ENCODE data around the gene LAMA2.
A peak's percentile ranks its signal among the peaks of the same experiment; 100 is the strongest.

The LAMA2 gene

GRCh38 chr6:129368076-129368475 is 485.1 kb downstream of the LAMA2 start:
- Histone ChIP-seq H3K4me3 (ENCODE audit: low read length) (no peak overlapping the region), H3K9ac (ENCODE audit: low read length) (no peak overlapping the region), H3F3A (ENCODE audit: insufficient read depth, low read length) (no peaks in the 10 kb centered on the region), H3K36me3 (replicated peaks; ENCODE audit: insufficient read depth, low read length) (no peaks in the 10 kb centered on the region), H2AFZ (ENCODE audit: low read length) (no peak overlapping the region), H3K27ac (ENCODE audit: low read length) (no peak overlapping the region), H3K27me3 (replicated peaks; ENCODE audit: insufficient read depth, low read length) (no peaks in the 10 kb centered on the region), H3K4me1 (ENCODE audit: low read length) (no peaks in the 10 kb centered on the region), H3K4me2 (ENCODE audit: low read depth, low read length) (no peak overlapping the region), H3K9me2 (replicated peaks; ENCODE audit: insufficient read depth, low read length) (no peaks in the 10 kb centered on the region), H3K9me3 (replicated peaks; ENCODE audit: insufficient read depth, low read length) (no peaks in the 10 kb centered on the region), H3K79me2 (ENCODE audit: low read length) (no peaks in the 10 kb centered on the region), H4K20me1 (ENCODE audit: insufficient read depth, low read length) (no peaks in the 10 kb centered on the region)
- no peak for DNase-seq
- no peak for TF ChIP-seq EZH2phosphoT487 (IDR thresholded peaks at IDR 0.05; ENCODE audit: low read length)
- TF ChIP-seq CTCF (IDR thresholded peaks at IDR 0.05; ENCODE audit: low read length): no peak
- no peak for TF ChIP-seq EZH2 (optimal IDR thresholded peaks at IDR 0.05; ENCODE audit: low read depth, low read length)

GRCh38 chr6:129368970-129369369 is 486.0 kb downstream of the LAMA2 start:
- H3K27me3 ChIP-seq (replicated peaks; ENCODE audit: insufficient read depth, low read length): no peaks in the 10 kb centered on the region
- H3K36me3 ChIP-seq (replicated peaks; ENCODE audit: insufficient read depth, low read length): no peaks in the 10 kb centered on the region
- DNase-seq: no peak
- no peak overlapping the region for H3K4me2 ChIP-seq (ENCODE audit: low read depth, low read length)
- H3K27ac ChIP-seq (ENCODE audit: low read length): no peak overlapping the region
- TF ChIP-seq CTCF (IDR thresholded peaks at IDR 0.05; ENCODE audit: low read length) (no peak), EZH2phosphoT487 (IDR thresholded peaks at IDR 0.05; ENCODE audit: low read length) (no peak), EZH2 (optimal IDR thresholded peaks at IDR 0.05; ENCODE audit: low read depth, low read length) (no peak)
- H3K9me2 ChIP-seq (replicated peaks; ENCODE audit: insufficient read depth, low read length): no peaks in the 10 kb centered on the region
- no peak overlapping the region for H2AFZ ChIP-seq (ENCODE audit: low read length)
- no peaks in the 10 kb centered on the region for H4K20me1 ChIP-seq (ENCODE audit: insufficient read depth, low read length)
- H3K4me1 ChIP-seq (ENCODE audit: low read length): no peaks in the 10 kb centered on the region
- H3K4me3 ChIP-seq (ENCODE audit: low read length): no peak overlapping the region
- H3K9ac ChIP-seq (ENCODE audit: low read length): no peak overlapping the region
- H3K9me3 ChIP-seq (replicated peaks; ENCODE audit: insufficient read depth, low read length): no peaks in the 10 kb centered on the region
- no peaks in the 10 kb centered on the region for H3F3A ChIP-seq (ENCODE audit: insufficient read depth, low read length)
- no peaks in the 10 kb centered on the region for H3K79me2 ChIP-seq (ENCODE audit: low read length)

DNA sequence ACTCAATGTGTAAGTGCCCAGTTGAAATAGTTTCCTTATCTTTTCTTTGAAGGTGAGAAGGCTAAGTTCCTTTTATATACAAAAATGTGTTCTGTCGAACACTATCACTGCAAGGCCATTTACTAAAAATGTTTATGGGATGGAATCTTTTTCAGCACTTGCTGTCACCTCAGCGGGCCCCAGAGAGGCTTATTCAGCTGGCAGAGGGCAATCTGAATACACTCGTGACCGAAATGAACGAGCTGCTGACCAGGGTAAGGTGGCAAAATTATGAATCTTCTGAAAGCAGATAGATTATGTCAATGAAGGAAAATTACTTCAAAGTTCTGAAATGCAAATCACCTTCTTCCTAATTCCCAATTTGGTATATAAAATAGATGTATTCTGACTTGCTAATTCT is 486.8 kb downstream of the LAMA2 start:
- Histone ChIP-seq H3K4me1 (ENCODE audit: low read length) (no peaks in the 10 kb centered on the region), H3K27ac (ENCODE audit: low read length) (no peak overlapping the region), H3F3A (ENCODE audit: insufficient read depth, low read length) (no peaks in the 10 kb centered on the region), H4K20me1 (ENCODE audit: insufficient read depth, low read length) (no peaks in the 10 kb centered on the region), H3K36me3 (replicated peaks; ENCODE audit: insufficient read depth, low read length) (no peaks in the 10 kb centered on the region), H3K27me3 (replicated peaks; ENCODE audit: insufficient read depth, low read length) (no peaks in the 10 kb centered on the region), H2AFZ (ENCODE audit: low read length) (peak overlapping the region; percentile 53), H3K79me2 (ENCODE audit: low read length) (no peaks in the 10 kb centered on the region), H3K9me3 (replicated peaks; ENCODE audit: insufficient read depth, low read length) (no peaks in the 10 kb centered on the region), H3K9ac (ENCODE audit: low read length) (no peak overlapping the region), H3K4me3 (ENCODE audit: low read length) (no peak overlapping the region), H3K9me2 (replicated peaks; ENCODE audit: insufficient read depth, low read length) (no peaks in the 10 kb centered on the region), H3K4me2 (ENCODE audit: low read depth, low read length) (peak overlapping the region; percentile 36; the same call in 1 of the 2 replicates)
- TF ChIP-seq EZH2phosphoT487 (IDR thresholded peaks at IDR 0.05; ENCODE audit: low read length) (no peak), EZH2 (optimal IDR thresholded peaks at IDR 0.05; ENCODE audit: low read depth, low read length) (no peak), CTCF (IDR thresholded peaks at IDR 0.05; ENCODE audit: low read length) (no peak)
- no peak for DNase-seq
